Measurements from ENCODE around the gene HDAC5.

The HDAC5 gene

GRCh38 chr17:44079877-44080821, 43.3 kb downstream of the HDAC5 start:
- H3K27me3 ChIP-seq (ENCODE audit: control insufficient read depth, low read length) = no peaks in the 10 kb centered on the region

GRCh38 chr17:44078412-44078811, 45.0 kb downstream of the HDAC5 start:
- Histone ChIP-seq H3K4me2 (ENCODE audit: low read length) (no peak overlapping the region), H3K27me3 (ENCODE audit: control insufficient read depth, low read length) (no peaks in the 10 kb centered on the region), H3K36me3 (ENCODE audit: control insufficient read depth, low read length) (peaks cover 57% of the 10 kb centered on the region), H3K27ac (ENCODE audit: low read depth, low read length) (no peak overlapping the region), H3K4me3 (ENCODE audit: low read length) (no peak overlapping the region), H3K4me1 (ENCODE audit: control insufficient read depth, low read length) (peaks cover 10% of the 10 kb centered on the region), H4K20me1 (ENCODE audit: control insufficient read depth, insufficient read depth, low read depth, low read length) (no peaks in the 10 kb centered on the region), H3F3A (ENCODE audit: control insufficient read depth, insufficient read depth) (no peaks in the 10 kb centered on the region), H3K9me3 (ENCODE audit: control insufficient read depth, insufficient read depth, low read length) (no peaks in the 10 kb centered on the region), H3K9me2 (replicated peaks; ENCODE audit: control insufficient read depth, low read length) (no peaks in the 10 kb centered on the region), H3K79me2 (ENCODE audit: control insufficient read depth, low read length) (0 out of 2 replicates have a peak, but pooled peaks cover 7% of the 10 kb centered on the region)
- TF ChIP-seq CTCF (IDR thresholded peaks at IDR 0.05; ENCODE audit: low read depth, low read length, poor library complexity, severe bottlenecking) = no peak
- TF ChIP-seq EZH2phosphoT487 (IDR thresholded peaks at IDR 0.05; ENCODE audit: borderline replicate concordance, low read length) = no peak

More at GRCh38 chr17:44079877-44080821, 43.3 kb downstream of the HDAC5 start:
- TF ChIP-seq EZH2phosphoT487 (IDR thresholded peaks at IDR 0.05; ENCODE audit: borderline replicate concordance, low read length) (no peak), CTCF (IDR thresholded peaks at IDR 0.05; ENCODE audit: low read depth, low read length, poor library complexity, severe bottlenecking) (no peak)
- H3K36me3 ChIP-seq (ENCODE audit: control insufficient read depth, low read length) = peaks cover 40% of the 10 kb centered on the region
- no peaks in the 10 kb centered on the region for H4K20me1 ChIP-seq (ENCODE audit: control insufficient read depth, insufficient read depth, low read depth, low read length)
- no peaks in the 10 kb centered on the region for H3F3A ChIP-seq (ENCODE audit: control insufficient read depth, insufficient read depth)
- H3K79me2 ChIP-seq (ENCODE audit: control insufficient read depth, low read length) = no peaks in the 10 kb centered on the region
- H3K9me3 ChIP-seq (ENCODE audit: control insufficient read depth, insufficient read depth, low read length) = no peaks in the 10 kb centered on the region
- H3K4me1 ChIP-seq (ENCODE audit: control insufficient read depth, low read length) = peaks cover 10% of the 10 kb centered on the region
- H3K27ac ChIP-seq (ENCODE audit: low read depth, low read length) = no peak overlapping the region
- H3K4me3 ChIP-seq (ENCODE audit: low read length) = no peak overlapping the region
- no peak overlapping the region for H3K4me2 ChIP-seq (ENCODE audit: low read length)
- no peaks in the 10 kb centered on the region for H3K9me2 ChIP-seq (replicated peaks; ENCODE audit: control insufficient read depth, low read length)

- H3K27ac ChIP-seq (ENCODE audit: low read depth, low read length) = no peak overlapping the region
Measured at GRCh38 chr17:44077595-44077909, 45.9 kb downstream of the HDAC5 start.

More at GRCh38 chr17:44077595-44077909, 45.9 kb downstream of the HDAC5 start:
- peaks cover 14% of the 10 kb centered on the region for H3K79me2 ChIP-seq (ENCODE audit: control insufficient read depth, low read length)
- no peak overlapping the region for H3K4me3 ChIP-seq (ENCODE audit: low read length)
- H3F3A ChIP-seq (ENCODE audit: control insufficient read depth, insufficient read depth) = no peaks in the 10 kb centered on the region
- no peak overlapping the region for H3K4me2 ChIP-seq (ENCODE audit: low read length)
- no peaks in the 10 kb centered on the region for H3K9me3 ChIP-seq (ENCODE audit: control insufficient read depth, insufficient read depth, low read length)
- no peak for TF ChIP-seq EZH2phosphoT487 (IDR thresholded peaks at IDR 0.05; ENCODE audit: borderline replicate concordance, low read length)
- no peak for TF ChIP-seq CTCF (IDR thresholded peaks at IDR 0.05; ENCODE audit: low read depth, low read length, poor library complexity, severe bottlenecking)
- peaks cover 14% of the 10 kb centered on the region for H3K4me1 ChIP-seq (ENCODE audit: control insufficient read depth, low read length)
- no peaks in the 10 kb centered on the region for H3K9me2 ChIP-seq (replicated peaks; ENCODE audit: control insufficient read depth, low read length)
- H3K27me3 ChIP-seq (ENCODE audit: control insufficient read depth, low read length) = no peaks in the 10 kb centered on the region
- peaks cover 54% of the 10 kb centered on the region for H3K36me3 ChIP-seq (ENCODE audit: control insufficient read depth, low read length)
- no peaks in the 10 kb centered on the region for H4K20me1 ChIP-seq (ENCODE audit: control insufficient read depth, insufficient read depth, low read depth, low read length)
